IMR-90 (cell line): ENCODE results near the gene SLC37A4. TPM values are rescaled to one million over a fixed set of nuclear protein-coding genes. Genes with fewer than 3 reads are reported as not detected.

Experiments
- ATAC-seq: fragments of 200-7000 bp; cut with Tn5 transposase; 2 replicates; pipeline ENCODE4 v1.9.1; 2020; ENCODE audit warnings: low read depth, mild to moderate bottlenecking, moderate library complexity
- BruUV-seq: library from RNA; stranded (reverse); fragments of 400-500 nt; replicated peaks from 2 replicates; lab custom pipeline; 2021; lab: Mats Ljungman, UMichigan
- CTCF ChIA-PET: fragments of 300-600 bp; formaldehyde crosslinking; extraction: SDS; loops from one replicate; lab custom pipeline; 2021; ENCODE audit warnings: antibody characterized with exemption; lab: Yijun Ruan, JAX
- POLR2A ChIA-PET: fragments of 300-600 bp; sonication (Branson Sonifier 250); formaldehyde crosslinking; loops from one replicate; lab custom pipeline; 2022; ENCODE audit warnings: antibody characterized with exemption; ENCODE audit not compliant: unreplicated experiment; lab: Charles Lee
- DNase-seq: peaks from one replicate; pipeline ENCODE4 v3.0.0; 2013
- H2AFZ ChIP-seq: replicated peaks from 2 replicates; pipeline ENCODE3; 2013; ENCODE audit warnings: low read length, mild to moderate bottlenecking; ENCODE audit not compliant: poor library complexity
- H2AK5ac ChIP-seq: 2 replicates; pipeline ENCODE4 v1.6.1; 2013; ENCODE audit warnings: low read depth, low read length, inconsistent platforms
- H2AK9ac ChIP-seq: replicated peaks from 2 replicates; pipeline ENCODE3; 2013; ENCODE audit warnings: mild to moderate bottlenecking, low read depth, low read length, moderate library complexity; ENCODE audit not compliant: poor library complexity
- H2BK120ac ChIP-seq: 2 replicates; pipeline ENCODE4 v1.6.1; 2013; ENCODE audit warnings: low read depth, low read length, inconsistent platforms
- H2BK15ac ChIP-seq: 3 replicates; pipeline ENCODE4 v1.6.1; 2013; ENCODE audit warnings: low read depth, low read length, inconsistent platforms
- H2BK20ac ChIP-seq: 2 replicates; pipeline ENCODE4 v1.6.1; 2013; ENCODE audit warnings: low read depth, mild to moderate bottlenecking, inconsistent platforms, low read length, moderate library complexity
- H2BK5ac ChIP-seq: 2 replicates; pipeline ENCODE4 v1.6.1; 2013; ENCODE audit warnings: mild to moderate bottlenecking, low read depth, low read length, inconsistent platforms; ENCODE audit not compliant: poor library complexity, severe bottlenecking
- H3K14ac ChIP-seq: replicated peaks from 2 replicates; pipeline ENCODE4 v1.6.1; 2013; ENCODE audit warnings: low read depth, low read length, inconsistent platforms
- H3K18ac ChIP-seq: 2 replicates; pipeline ENCODE4 v1.6.1; 2013; ENCODE audit warnings: low read depth, low read length, control low read depth
- H3K23ac ChIP-seq: 2 replicates; pipeline ENCODE4 v1.6.1; 2013; ENCODE audit warnings: low read depth, low read length, inconsistent platforms
- H3K27ac ChIP-seq: 2 replicates; pipeline ENCODE4 v1.5.1; 2013; ENCODE audit warnings: mild to moderate bottlenecking, control low read depth, low read length; ENCODE audit not compliant: insufficient read depth
- H3K27me3 ChIP-seq: 2 replicates; pipeline ENCODE4 v1.6.1; 2013; ENCODE audit warnings: low read length; ENCODE audit not compliant: control insufficient read depth, insufficient read depth
- H3K36me3 ChIP-seq: 2 replicates; pipeline ENCODE4 v1.6.1; 2013; ENCODE audit warnings: low read length, mixed read lengths; ENCODE audit not compliant: control insufficient read depth, insufficient read depth
- H3K4ac ChIP-seq: 2 replicates; pipeline ENCODE4 v1.6.1; 2013; ENCODE audit warnings: low read depth, low read length, inconsistent platforms
- H3K4me1 ChIP-seq: 2 replicates; pipeline ENCODE4 v1.6.1; 2013; ENCODE audit warnings: low read length, mixed read lengths; ENCODE audit not compliant: control insufficient read depth, insufficient read depth
- H3K4me2 ChIP-seq: 2 replicates; pipeline ENCODE4 v1.6.1; 2013; ENCODE audit warnings: low read depth, mild to moderate bottlenecking, control low read depth, low read length, moderate library complexity
- H3K4me3 ChIP-seq: 2 replicates; pipeline ENCODE4 v1.5.1; 2013; ENCODE audit warnings: low read depth, mild to moderate bottlenecking, control low read depth, low read length, moderate library complexity; ENCODE audit not compliant: insufficient read depth
- H3K56ac ChIP-seq: 2 replicates; pipeline ENCODE4 v1.6.1; 2013; ENCODE audit warnings: low read length, inconsistent platforms; ENCODE audit not compliant: insufficient read depth; ENCODE audit errors: extremely low read depth
- H3K79me1 ChIP-seq, 2 experiments: 2 replicates each; pipeline ENCODE4 v1.6.1; 2013; ENCODE audit warnings: low read length in 2 of 2, inconsistent platforms in 1 of 2, low read depth in 1 of 2
- H3K9ac ChIP-seq: 2 replicates; pipeline ENCODE4 v1.6.1; 2013; ENCODE audit warnings: low read depth, low read length, control low read depth
- H3K9me1 ChIP-seq: 2 replicates; pipeline ENCODE4 v1.6.1; 2013; ENCODE audit warnings: low read length, inconsistent platforms; ENCODE audit not compliant: insufficient read depth
- H3K9me3 ChIP-seq: 2 replicates; pipeline ENCODE4 v1.6.1; 2013; ENCODE audit warnings: low read length; ENCODE audit not compliant: control insufficient read depth, insufficient read depth
- H4K20me1 ChIP-seq: 2 replicates; pipeline ENCODE4 v1.6.1; 2013; ENCODE audit warnings: low read length, inconsistent platforms; ENCODE audit not compliant: insufficient read depth
- H4K5ac ChIP-seq: 2 replicates; pipeline ENCODE4 v1.6.1; 2013; ENCODE audit warnings: mild to moderate bottlenecking, low read depth, low read length, control low read depth
- H4K8ac ChIP-seq, 2 experiments: 2 replicates each; pipeline ENCODE4 v1.6.1; 2013; ENCODE audit warnings: low read depth in 2 of 2, low read length in 2 of 2, control low read depth in 1 of 2, inconsistent platforms in 1 of 2
- H4K91ac ChIP-seq: 2 replicates; pipeline ENCODE4 v1.6.1; 2013; ENCODE audit warnings: low read depth, low read length, inconsistent platforms; ENCODE audit not compliant: insufficient read depth
- RAD21 ChIP-seq: IDR thresholded peaks from 2 replicates; pipeline ENCODE4 v1.6.1; 2012; ENCODE audit warnings: low read length, improper control_type of control experiment
- WGBS, 2 experiments: methylation state at CpG; one replicate each; pipeline versions ENCODE4 v1.1.5 to v1.1.7; 2013; ENCODE audit warnings: missing lambda C conversion rate in 2 of 2; ENCODE audit not compliant: insufficient read length in 1 of 2; ENCODE audit errors: extremely low coverage in 2 of 2; 5-methylcytosine and 5-hydroxymethylcytosine counted together
- dilution Hi-C: fragments of 300-500 bp; cut with HindIII; formaldehyde crosslinking; loops from one replicate; pipeline ENCODE4 v1.14.3; 2018; ENCODE audit warnings: low sequenced_read_pairs; ENCODE audit not compliant: unreplicated experiment
- in situ Hi-C: fragments of 300-500 bp; cut with MboI; formaldehyde crosslinking; loops from 3 replicates; pipeline ENCODE4 v1.14.3; 2019; ENCODE audit warnings: low sequenced_read_pairs, inconsistent platforms, mixed read lengths
- intact Hi-C: fragments of 100-400 bp; cut with micrococcal nuclease; formaldehyde crosslinking; loops from 2 replicates; pipeline ENCODE4 v1.10.0; 2022
- polyA plus RNA-seq, 3 experiments: library from polyadenylated mRNA; depleted of rRNA; stranded (reverse); fragments of >200 nt; gene quantifications; 2 replicates each; pipeline ENCODE4 v1.2.3, GENCODE V29; 2012; ENCODE audit warnings: low replicate concordance in 1 of 3
- total RNA-seq: library from RNA; depleted of rRNA; stranded (reverse); fragments of >200 nt; gene quantifications from 2 replicates; pipeline ENCODE4 v1.2.3, GENCODE V29; 2012
- TF ChIP-seq, protein P1 (sequence below): conservative IDR thresholded peaks from 2 replicates; pipeline ENCODE4 v1.5.1; 2012; ENCODE audit warnings: mild to moderate bottlenecking, low read depth, low read length, improper control_type of control experiment

Gene SLC37A4
- total and polyA plus RNA-seq, 2 of the 4 experiments (the other 2 are of a cell fraction) = 7.5 to 14.3 TPM

GRCh38 chr11:119055901-119056300 is 25.2 kb upstream of the SLC37A4 start:
- Histone ChIP-seq H4K91ac (no peak overlapping the region), H3K14ac (peak overlapping the region; percentile 94), H2BK20ac (no peak overlapping the region), H3K18ac (no peak overlapping the region), H3K9me3 (no peaks in the 10 kb centered on the region), H3K56ac (no peak overlapping the region), H3K27me3 (no peaks in the 10 kb centered on the region), H2BK5ac (no peak overlapping the region), H3K36me3 (peaks cover 42% of the 10 kb centered on the region), H3K9ac (peak overlapping the region; percentile 64), H4K5ac (no peak overlapping the region), H3K4me2 (peak overlapping the region; percentile 83), H3K4ac (peak overlapping the region; percentile 87; the same call in 1 of the 2 replicates), H3K4me3 (peak overlapping the region; percentile 87), H3K9me1 (peaks cover 9% of the 10 kb centered on the region), H2AK5ac (peak overlapping the region; percentile 61), H3K27ac (peak overlapping the region; percentile 74), H2BK15ac (no peak overlapping the region), H4K20me1 (0 out of 2 replicates have a peak, but pooled peaks cover 5% of the 10 kb centered on the region), H2AK9ac (peak overlapping the region; percentile 97), H2BK120ac (no peak overlapping the region), H3K79me1 (peaks cover 17 to 51% of the 10 kb centered on the region in 2 experiments), H4K8ac (peak overlapping the region; percentile 59 to 78; a peak in 2 of 4 replicates), H3K23ac (peak overlapping the region; percentile 52), H3K4me1 (peaks cover 4% of the 10 kb centered on the region; the same call in 1 of the 2 replicates), H2AFZ (peak overlapping the region; percentile 16)
- ChIA-PET POLR2A (interaction anchor here (1.5 kb wide), 1 partner anchor 12 kb away, joined by 4 read pairs; the partner anchor contains the start of gene VPS11), CTCF (no interaction called here)
- no TSS peak for BruUV-seq
- DNase-seq (peak; percentile 37), ATAC-seq (no peak)
- in situ Hi-C loops (no loop called here), dilution Hi-C loops (no loop called here), intact Hi-C loops (no loop called here)
- TF ChIP-seq, protein P1, sequence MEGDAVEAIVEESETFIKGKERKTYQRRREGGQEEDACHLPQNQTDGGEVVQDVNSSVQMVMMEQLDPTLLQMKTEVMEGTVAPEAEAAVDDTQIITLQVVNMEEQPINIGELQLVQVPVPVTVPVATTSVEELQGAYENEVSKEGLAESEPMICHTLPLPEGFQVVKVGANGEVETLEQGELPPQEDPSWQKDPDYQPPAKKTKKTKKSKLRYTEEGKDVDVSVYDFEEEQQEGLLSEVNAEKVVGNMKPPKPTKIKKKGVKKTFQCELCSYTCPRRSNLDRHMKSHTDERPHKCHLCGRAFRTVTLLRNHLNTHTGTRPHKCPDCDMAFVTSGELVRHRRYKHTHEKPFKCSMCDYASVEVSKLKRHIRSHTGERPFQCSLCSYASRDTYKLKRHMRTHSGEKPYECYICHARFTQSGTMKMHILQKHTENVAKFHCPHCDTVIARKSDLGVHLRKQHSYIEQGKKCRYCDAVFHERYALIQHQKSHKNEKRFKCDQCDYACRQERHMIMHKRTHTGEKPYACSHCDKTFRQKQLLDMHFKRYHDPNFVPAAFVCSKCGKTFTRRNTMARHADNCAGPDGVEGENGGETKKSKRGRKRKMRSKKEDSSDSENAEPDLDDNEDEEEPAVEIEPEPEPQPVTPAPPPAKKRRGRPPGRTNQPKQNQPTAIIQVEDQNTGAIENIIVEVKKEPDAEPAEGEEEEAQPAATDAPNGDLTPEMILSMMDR = peak; percentile 17; the same call in 1 of the 2 replicates
- TF ChIP-seq RAD21 = no peak
- no CpG with 5 or more reads among the region's 6 CpGs for WGBS, 2 experiments
